Endothelial cell of umbilical vein (primary cell): ENCODE results near the gene AADACL4. TPM values are rescaled to one million over a fixed set of nuclear protein-coding genes. Genes with fewer than 3 reads are reported as not detected.

ENCODE experiments used
- BruUV-seq: library from RNA; stranded (reverse); fragments of 400-500 nt; replicated peaks from 2 replicates; lab custom pipeline; 2021; lab: Mats Ljungman, UMichigan
- CTCF ChIA-PET: fragments of 300-600, 350-600 bp; sonication (Branson Sonifier 250); formaldehyde crosslinking; loops from one replicate; lab custom pipeline; 2021; ENCODE audit warnings: antibody characterized with exemption, inconsistent platforms; lab: Charles Lee
- POLR2A ChIA-PET: fragments of 300-600, 350-600 bp; sonication (Branson Sonifier 250); formaldehyde crosslinking; loops from one replicate; lab custom pipeline; 2021; ENCODE audit warnings: antibody characterized with exemption, inconsistent platforms; lab: Charles Lee
- DNase-seq: peaks from one replicate; pipeline ENCODE4 v3.0.0-alpha.2; 2011; ENCODE audit warnings: low read depth, low spot score
- FAIRE-seq: peaks from 2 replicates; lab custom pipeline; 2011; peaks lifted over from hg19 to GRCh38; lab: Jason Lieb, UNC
- H2AFZ ChIP-seq: 2 replicates; pipeline ENCODE4 v1.6.0; 2012; ENCODE audit warnings: low read depth, low read length, control low read depth, inconsistent platforms
- H3K27ac ChIP-seq: 2 replicates; pipeline ENCODE4 v1.5.1; 2011; ENCODE audit warnings: low read depth, mild to moderate bottlenecking, control low read depth, low read length, moderate library complexity; ENCODE audit not compliant: insufficient read depth
- H3K27me3 ChIP-seq, 2 experiments: 2 replicates each; pipeline versions ENCODE4 v1.6.0 to v1.6.1; 2011; ENCODE audit warnings: low read length in 2 of 2, mixed read lengths in 1 of 2; ENCODE audit not compliant: control insufficient read depth in 2 of 2, insufficient read depth in 2 of 2
- H3K36me3 ChIP-seq, 2 experiments: 2 replicates in 1 of 2; 3 replicates in 1 of 2; pipeline ENCODE4 v1.5.1; 2011; ENCODE audit warnings: low read length in 2 of 2, mild to moderate bottlenecking in 1 of 2, moderate library complexity in 1 of 2; ENCODE audit not compliant: control insufficient read depth in 2 of 2, insufficient read depth in 2 of 2; ENCODE audit errors: extremely low read depth in 1 of 2
- H3K4me1 ChIP-seq: 3 replicates; pipeline ENCODE4 v1.5.1; 2011; ENCODE audit warnings: mild to moderate bottlenecking, low read length; ENCODE audit not compliant: control insufficient read depth, insufficient read depth; ENCODE audit errors: extremely low read depth
- H3K4me2 ChIP-seq: 2 replicates; pipeline ENCODE4 v1.6.1; 2011; ENCODE audit warnings: low read length, control low read depth, mixed read lengths; ENCODE audit not compliant: insufficient read depth
- H3K4me3 ChIP-seq, 3 experiments: fragments of 200-600 bp in 1 of 3; sonication (generic), shearing (Covaris generic) in 1 of 3; replicated peaks in 1 of 3; 2 replicates each; pipeline ENCODE4 v1.5.1; 2011 to 2016; ENCODE audit warnings: control low read depth in 3 of 3, low read length in 3 of 3, mild to moderate bottlenecking in 2 of 3, inconsistent platforms in 1 of 3, low read depth in 1 of 3, moderate library complexity in 1 of 3; ENCODE audit not compliant: insufficient read depth in 1 of 3
- H3K79me2 ChIP-seq: 2 replicates; pipeline ENCODE4 v1.6.0; 2012; ENCODE audit warnings: low read length, inconsistent platforms; ENCODE audit not compliant: control insufficient read depth, insufficient read depth
- H3K9ac ChIP-seq: replicated peaks from 2 replicates; pipeline ENCODE3; 2011; ENCODE audit warnings: low read length, control low read depth; ENCODE audit not compliant: insufficient read depth; ENCODE audit errors: extremely low read depth
- H3K9me1 ChIP-seq: replicated peaks from 3 replicates; pipeline ENCODE4 v1.6.0; 2011; ENCODE audit warnings: mild to moderate bottlenecking, low read length; ENCODE audit not compliant: control insufficient read depth, insufficient read depth; ENCODE audit errors: extremely low read depth
- H3K9me3 ChIP-seq: replicated peaks from 2 replicates; pipeline ENCODE4 v1.5.1; 2012; ENCODE audit warnings: low read length, inconsistent platforms; ENCODE audit not compliant: control insufficient read depth, insufficient read depth
- H4K20me1 ChIP-seq: replicated peaks from 2 replicates; pipeline ENCODE3; 2011; ENCODE audit warnings: mild to moderate bottlenecking, low read length; ENCODE audit not compliant: control insufficient read depth, insufficient read depth; ENCODE audit errors: extremely low read depth
- MYC ChIP-seq: IDR thresholded peaks from one replicate; pipeline ENCODE4 v1.6.1; 2011; ENCODE audit warnings: mild to moderate bottlenecking, low read depth, low read length
- dilution Hi-C: fragments of 300-500 bp; cut with MboI; formaldehyde crosslinking; loops from one replicate; pipeline ENCODE4 v1.15.0; 2019; ENCODE audit warnings: low sequenced_read_pairs; ENCODE audit not compliant: extremely low pct_ligation_motif_present
- intact Hi-C: fragments of 100-400 bp; cut with micrococcal nuclease; formaldehyde crosslinking; loops from one replicate; pipeline ENCODE4 v1.10.0; 2022
- polyA plus RNA-seq, 4 experiments: library from polyadenylated mRNA; depleted of rRNA in 3 of 4; stranded (reverse) in 3 of 4; unstranded in 1 of 4; fragments of >200 nt; gene quantifications; 2 replicates each; pipeline versions ENCODE4 v1.2.1 to v1.2.3, GENCODE V29; 2011 to 2012; ENCODE audit warnings: missing spikeins in 1 of 4
- total RNA-seq: library from RNA; stranded (reverse); gene quantifications from 2 replicates; pipeline ENCODE4 v1.2.3, GENCODE V29; 2021
- TF ChIP-seq, protein P1 (sequence below), 2 donors: IDR thresholded peaks; 1 replicate in 1 of 2; 2 replicates in 1 of 2; pipeline ENCODE4 v1.5.1; 2011; ENCODE audit warnings: low read length in 2 of 2, mild to moderate bottlenecking in 2 of 2, moderate library complexity in 2 of 2, control low read depth in 1 of 2, inconsistent platforms in 1 of 2, low read depth in 1 of 2; ENCODE audit not compliant: insufficient read depth in 1 of 2; ENCODE audit errors: extremely low read depth in 1 of 2

The AADACL4 gene
- total and polyA plus RNA-seq, 2 donors (not counting 3 experiments of a cell fraction or from before 2014, with no cell fraction given), result not detected

DNA sequence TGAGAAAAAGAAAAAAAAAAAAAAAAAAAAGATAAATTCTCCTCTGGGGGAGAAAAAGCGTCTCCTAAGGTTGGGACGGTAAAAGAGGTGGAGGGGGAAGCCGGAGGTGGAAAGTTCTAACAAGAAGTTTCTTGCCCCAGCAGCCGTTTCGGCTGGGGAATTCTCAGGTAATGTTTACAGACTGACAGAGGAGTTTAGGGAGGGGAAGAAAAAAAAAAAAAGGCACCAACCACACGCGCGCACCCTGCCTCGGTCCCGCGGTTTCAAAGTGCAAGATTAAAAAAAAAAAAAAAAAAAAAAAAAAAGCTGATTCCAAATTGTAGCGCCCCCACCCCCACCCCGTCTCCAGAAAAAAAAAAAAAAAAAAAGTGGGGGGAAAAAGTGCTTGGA lies 26.4 kb upstream of the AADACL4 start:
- CTCF ChIA-PET, result interaction anchor here (1.0 to 9.2 kb wide), 12 partner anchors 14 to 305 kb away, joined by 4 to 131 read pairs (median 14); no protein-coding TSS in a partner anchor
- H3K27ac ChIP-seq, result peak overlapping the region; percentile 73

More for the DNA sequence above, 26.4 kb upstream of the AADACL4 start:
- H3K36me3 ChIP-seq, result peaks cover 0 to under 1% of the 10 kb centered on the region in 2 experiments
- peak overlapping the region; percentile 76 to 81 (median 78) for H3K4me3 ChIP-seq
- H3K27me3 ChIP-seq, result no peaks in the 10 kb centered on the region
- no TSS peak for BruUV-seq
- H3K4me1 ChIP-seq, result peaks cover 30% of the 10 kb centered on the region
- no peaks in the 10 kb centered on the region for H3K9me3 ChIP-seq
- H3K4me2 ChIP-seq, result peak overlapping the region; percentile 73
- TF ChIP-seq, protein P1, sequence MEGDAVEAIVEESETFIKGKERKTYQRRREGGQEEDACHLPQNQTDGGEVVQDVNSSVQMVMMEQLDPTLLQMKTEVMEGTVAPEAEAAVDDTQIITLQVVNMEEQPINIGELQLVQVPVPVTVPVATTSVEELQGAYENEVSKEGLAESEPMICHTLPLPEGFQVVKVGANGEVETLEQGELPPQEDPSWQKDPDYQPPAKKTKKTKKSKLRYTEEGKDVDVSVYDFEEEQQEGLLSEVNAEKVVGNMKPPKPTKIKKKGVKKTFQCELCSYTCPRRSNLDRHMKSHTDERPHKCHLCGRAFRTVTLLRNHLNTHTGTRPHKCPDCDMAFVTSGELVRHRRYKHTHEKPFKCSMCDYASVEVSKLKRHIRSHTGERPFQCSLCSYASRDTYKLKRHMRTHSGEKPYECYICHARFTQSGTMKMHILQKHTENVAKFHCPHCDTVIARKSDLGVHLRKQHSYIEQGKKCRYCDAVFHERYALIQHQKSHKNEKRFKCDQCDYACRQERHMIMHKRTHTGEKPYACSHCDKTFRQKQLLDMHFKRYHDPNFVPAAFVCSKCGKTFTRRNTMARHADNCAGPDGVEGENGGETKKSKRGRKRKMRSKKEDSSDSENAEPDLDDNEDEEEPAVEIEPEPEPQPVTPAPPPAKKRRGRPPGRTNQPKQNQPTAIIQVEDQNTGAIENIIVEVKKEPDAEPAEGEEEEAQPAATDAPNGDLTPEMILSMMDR (IDR thresholded peaks at IDR 0.05; ENCODE audit: extremely low read depth in 1 of 2, insufficient read depth in 1 of 2, low read depth in 1 of 2, low read length in 2 of 2), result no peak
- TF ChIP-seq MYC, result no peak
- no peak for DNase-seq
- intact Hi-C loops, result no loop called here
- H3K9me1 ChIP-seq, result no peaks in the 10 kb centered on the region
- peak overlapping the region; percentile 92 for H3K9ac ChIP-seq
- no peak for FAIRE-seq
- dilution Hi-C loops, result no loop called here
- no peaks in the 10 kb centered on the region for H4K20me1 ChIP-seq
- POLR2A ChIA-PET, result interaction anchor here (0.6 to 2.8 kb wide), 6 partner anchors 13 to 315 kb away, joined by 3 to 21 read pairs (median 4); no protein-coding TSS in a partner anchor
- H3K79me2 ChIP-seq, result peaks cover 11% of the 10 kb centered on the region
- H2AFZ ChIP-seq, result no peak overlapping the region
